GM21723 (cell line): ENCODE results near the gene FOXC1.

Experiments
- ATAC-seq: cut with Tn5 transposase; IDR thresholded peaks from one replicate; pipeline ENCODE4 v1.9.1; 2021; ENCODE audit warnings: mild to moderate bottlenecking, moderate library complexity; ENCODE audit not compliant: unreplicated experiment

FOXC1 gene

DNA sequence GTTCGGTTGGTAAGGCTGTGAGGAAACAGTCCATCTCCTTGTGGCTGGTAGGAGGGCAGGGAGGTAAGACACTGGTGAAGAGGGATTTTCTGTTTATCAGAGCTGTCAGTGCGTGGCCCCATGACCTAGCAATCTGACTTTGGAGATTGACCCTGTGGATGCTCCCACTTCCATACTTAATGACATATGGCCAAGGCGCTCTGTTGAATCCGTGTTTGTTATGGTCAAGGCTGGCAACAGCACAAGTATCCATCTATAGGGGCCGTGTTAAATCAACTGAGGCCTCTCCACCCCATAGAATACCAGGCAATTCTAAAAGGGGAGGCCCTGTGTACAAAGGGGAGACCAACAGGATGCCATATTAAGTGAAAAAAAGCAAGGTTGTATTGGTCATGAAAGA lies 25.6 kb upstream of the FOXC1 start:
- no peak for ATAC-seq

DNA sequence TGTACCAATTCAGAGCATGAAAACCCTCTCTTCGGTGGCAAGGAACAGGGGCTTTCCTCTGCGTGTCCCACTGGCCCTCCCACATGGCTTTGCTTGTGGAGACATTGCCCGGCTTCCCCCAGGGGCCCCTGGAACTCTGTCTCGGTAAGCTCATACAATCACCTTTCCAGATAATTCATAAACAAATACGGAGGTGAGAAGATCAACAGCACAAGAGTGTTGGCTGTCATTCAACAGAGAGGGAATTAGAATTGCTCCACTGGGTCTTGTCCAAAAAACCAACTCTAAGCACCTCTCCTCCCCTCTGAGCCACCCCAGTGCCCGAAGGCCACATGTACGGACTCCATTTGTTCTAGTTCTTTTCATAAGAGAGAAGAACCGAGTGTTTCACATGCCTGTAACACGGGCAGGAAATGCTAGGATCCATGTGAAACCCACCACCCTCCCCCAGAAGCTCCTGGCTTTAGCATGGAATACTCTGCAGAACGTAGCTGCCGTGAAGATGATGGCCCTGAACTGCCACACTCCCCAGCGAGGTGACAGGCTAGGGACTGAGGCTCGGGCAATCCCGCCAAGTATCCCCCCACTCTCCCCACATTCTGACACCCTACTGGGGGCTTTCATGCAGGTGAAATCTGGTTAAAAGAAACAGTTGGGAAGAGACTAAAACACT lies 24.6 kb upstream of the FOXC1 start:
- no peak for ATAC-seq

DNA sequence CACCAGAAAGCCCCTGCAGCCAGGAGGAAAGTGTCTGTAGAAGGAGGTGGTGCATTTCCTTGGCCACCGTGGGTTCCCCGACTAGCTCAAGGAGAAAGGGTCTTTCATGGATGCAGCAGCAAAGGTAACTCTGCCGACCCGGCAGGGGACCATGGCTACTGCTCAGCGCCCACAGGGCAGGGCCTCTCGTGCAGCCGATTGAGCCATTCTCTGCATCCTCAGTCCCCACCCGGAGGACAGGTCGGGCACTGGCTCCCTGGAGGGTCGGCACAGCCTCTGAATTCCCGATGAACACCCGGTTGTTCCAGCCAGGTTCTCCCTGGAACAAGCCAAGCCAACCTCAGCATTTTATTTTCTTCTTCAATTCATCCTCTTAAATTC lies 24.1 kb upstream of the FOXC1 start:
- ATAC-seq: no peak

DNA sequence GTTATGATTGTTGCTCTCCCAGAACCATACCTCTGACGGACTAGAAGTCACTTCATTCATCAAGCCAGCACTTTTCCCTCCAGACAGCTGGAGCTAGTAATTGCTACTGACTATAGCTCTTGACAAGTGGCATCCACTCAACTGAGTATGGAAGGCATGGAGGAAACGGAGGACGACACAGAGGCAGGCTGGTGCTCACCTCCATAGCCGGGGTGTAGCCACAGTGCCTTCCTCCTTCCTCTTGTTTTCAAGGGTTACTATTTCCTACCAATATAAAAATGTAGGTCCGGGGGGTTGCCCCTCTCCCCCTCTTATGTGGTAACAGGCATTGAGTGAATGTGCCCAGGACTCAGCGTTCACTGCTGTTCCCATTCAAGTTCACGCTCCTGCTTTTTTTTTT lies 23.5 kb upstream of the FOXC1 start:
- ATAC-seq: no peak

DNA sequence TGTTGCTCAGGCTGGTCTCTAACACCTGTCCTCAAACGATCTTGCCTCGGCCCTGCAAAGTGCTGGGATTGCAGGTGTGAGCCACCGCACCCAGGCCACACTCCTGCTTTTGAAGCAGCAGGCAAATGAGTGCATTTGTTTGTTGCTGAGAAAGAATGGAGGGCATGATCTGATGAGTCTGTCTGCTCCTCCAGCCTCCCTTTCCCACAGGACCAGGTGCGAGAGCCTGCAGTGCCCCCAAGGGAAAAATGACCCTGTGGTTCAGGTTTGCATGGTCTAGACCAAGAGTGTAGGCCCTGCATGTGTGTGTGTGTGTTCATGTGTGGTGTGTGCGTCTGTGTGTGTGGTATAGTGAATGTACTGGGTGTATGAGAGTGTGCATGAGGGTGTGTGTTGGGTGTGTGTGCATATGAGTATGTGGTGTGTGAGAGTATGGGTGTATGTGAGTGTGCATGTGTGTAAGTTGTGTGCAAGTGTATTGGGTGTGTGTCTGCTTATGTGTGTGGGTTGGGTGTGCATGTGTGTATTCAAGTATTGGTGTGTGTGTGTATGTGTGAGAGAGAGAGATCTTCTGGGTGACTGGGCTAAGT lies 22.8 kb upstream of the FOXC1 start:
- no peak for ATAC-seq

DNA sequence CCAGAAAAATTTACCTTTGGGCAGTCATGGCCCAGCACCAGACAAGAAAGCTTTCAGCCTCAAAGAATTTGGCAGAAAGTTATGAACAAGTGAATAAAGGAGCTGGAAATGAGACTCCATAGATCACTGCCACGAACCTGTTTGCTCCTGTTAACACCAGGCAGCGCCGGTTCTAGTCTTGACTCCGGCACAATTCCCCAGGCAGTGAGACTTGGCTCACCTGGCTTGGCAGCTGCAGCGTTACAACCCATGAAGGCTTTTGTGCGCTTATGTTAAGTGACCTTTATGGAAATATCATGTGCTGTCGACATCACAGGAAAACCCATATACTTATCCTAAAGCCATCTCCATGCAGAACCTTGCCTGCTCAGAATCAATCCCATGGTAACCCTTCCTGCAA lies 22.2 kb upstream of the FOXC1 start:
- ATAC-seq: no peak

DNA sequence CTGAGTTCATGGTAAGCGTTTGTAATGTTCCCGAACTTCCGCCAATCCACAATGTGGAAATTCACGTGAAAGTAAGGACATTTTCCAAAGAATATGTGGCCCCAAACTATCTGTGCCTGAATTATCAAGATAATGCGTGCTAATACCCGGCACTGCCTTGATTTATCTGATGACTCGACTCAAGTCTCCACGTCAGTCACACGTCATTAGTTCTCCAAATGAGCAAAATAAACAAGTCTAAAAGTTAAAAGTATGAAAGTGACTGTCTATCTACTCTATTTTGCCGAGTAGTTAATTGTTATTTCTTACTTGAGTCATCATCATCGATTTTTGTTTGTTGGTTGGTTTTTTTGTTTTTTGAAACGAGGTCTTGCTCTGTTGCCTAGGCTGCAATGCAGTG lies 21.7 kb upstream of the FOXC1 start:
- ATAC-seq: no peak

DNA sequence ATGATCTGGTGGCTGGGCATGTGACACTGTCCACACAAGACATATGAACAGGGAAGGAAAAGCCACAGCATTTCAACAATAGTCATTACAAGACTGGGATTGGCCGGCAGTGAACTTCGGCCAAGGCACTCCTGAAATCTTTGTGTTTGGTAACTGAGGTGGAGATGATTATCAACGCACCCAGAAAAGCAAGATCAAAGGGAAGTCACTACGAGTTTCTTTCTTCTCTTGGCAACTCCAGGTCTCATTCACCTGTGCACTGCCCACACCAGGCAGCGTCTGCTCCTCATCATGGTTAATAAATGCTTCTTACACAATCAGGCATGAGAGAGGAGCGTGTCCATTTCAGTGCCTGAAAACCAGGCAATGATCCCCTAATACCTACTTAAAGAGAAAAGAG lies 20.5 kb upstream of the FOXC1 start:
- no peak for ATAC-seq

DNA sequence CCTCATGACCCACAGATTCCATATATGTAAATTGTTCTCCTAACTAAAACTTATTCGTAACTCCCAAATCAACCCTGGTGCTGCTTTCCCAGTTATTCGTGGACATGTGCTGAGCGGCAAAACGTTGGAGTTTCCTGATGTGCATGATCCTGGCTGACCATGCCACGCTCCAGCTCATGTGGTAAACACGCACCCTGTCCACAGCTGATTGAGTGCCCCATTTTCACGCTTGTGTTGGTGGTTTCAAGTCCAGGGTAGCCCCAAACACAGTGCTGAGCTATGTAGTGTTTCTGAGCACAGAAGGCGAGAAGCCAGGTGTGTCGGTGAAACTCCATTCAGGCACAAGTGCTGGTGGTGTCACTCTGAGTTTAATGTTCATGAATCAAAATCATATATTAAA lies 19.1 kb upstream of the FOXC1 start:
- ATAC-seq: no peak

DNA sequence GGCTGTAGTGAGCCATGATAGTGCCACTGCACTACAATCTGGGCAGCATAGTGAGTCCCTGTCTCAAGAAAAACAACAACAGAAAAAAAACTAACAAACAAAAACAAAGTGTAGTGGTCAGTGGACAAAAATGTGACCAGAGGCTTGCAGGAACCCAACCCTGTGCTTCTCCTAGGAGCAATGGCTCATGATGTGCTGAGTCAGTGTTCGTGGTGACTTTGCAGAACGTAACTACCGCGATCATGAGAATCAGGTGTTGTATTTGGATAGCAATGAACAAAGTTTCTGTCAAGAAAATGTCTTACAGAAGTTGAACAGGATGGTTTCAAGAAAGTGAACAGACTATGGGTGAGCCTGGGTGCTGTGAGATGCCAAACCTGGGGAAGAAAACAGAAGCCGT lies 18.5 kb upstream of the FOXC1 start:
- ATAC-seq: no peak

DNA sequence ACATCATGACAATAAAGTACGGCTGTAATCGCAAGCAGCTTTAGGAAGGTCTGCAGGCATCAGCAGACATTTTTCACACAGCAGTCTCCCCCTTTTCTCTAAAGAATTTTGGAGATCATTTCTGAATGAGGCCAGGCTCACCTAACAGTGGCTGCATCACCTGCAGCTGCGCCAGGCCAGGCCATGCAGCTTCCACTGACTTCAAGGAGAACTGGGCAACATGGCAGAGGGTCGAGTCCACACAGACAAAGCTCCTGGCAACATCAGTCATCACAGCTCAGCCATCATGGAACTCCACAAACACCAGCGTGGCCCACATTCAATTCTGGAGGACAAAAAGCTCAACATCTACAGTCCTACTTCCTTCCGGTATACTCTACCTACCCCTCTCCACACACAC lies 17.8 kb upstream of the FOXC1 start:
- ATAC-seq: no peak

DNA sequence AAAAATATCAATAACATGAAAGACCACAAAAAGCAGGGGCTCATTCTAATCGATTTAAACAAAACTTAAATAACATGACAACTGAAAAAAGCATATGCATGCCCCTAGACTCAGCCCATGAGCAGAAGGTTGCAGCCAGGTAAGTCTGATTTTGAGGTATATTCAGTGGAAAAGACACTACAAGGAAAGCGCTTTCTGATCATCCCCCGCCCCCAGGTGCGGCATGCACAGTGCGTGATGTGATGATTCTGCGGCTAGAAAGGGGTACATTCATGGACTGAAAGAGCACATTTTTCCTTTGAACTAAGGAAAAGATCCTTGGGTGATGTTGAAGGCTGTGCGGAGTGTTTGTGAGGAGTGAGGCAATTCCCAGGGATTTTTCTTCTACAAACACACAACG lies 16.9 kb upstream of the FOXC1 start:
- ATAC-seq: no peak

DNA sequence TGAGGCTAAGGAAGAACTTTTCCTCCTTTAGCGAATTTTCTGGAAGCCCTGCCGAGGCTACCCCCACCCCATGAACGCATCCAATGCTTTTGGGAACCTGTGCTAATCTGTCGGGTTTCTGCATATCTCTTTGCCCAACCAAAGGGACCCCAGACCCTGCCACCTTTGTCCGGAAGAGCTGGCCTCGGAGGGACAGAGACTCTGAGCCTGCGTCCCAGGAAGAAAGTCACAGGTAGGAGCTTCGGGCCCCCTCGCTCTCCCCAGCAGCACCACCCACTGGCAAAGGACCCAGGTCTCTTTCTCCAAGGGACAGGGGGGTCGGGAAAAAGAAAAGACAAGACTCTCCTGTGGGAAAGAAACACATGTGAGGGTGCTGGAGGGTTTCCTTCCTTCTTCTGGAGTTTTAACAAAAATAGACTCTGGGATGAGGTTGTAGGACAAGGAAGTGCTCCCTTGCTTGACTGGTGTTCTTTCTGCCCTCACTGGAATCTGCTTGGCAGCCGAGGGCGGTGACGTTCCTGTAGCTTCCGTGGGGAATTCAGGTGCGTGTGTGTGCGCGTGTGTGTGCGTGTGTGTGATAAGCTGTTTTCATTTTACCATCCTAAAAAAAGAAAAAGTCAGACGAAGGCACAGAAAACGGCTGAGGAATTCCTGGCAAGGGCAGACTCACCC lies 16.3 kb upstream of the FOXC1 start:
- no peak for ATAC-seq

DNA sequence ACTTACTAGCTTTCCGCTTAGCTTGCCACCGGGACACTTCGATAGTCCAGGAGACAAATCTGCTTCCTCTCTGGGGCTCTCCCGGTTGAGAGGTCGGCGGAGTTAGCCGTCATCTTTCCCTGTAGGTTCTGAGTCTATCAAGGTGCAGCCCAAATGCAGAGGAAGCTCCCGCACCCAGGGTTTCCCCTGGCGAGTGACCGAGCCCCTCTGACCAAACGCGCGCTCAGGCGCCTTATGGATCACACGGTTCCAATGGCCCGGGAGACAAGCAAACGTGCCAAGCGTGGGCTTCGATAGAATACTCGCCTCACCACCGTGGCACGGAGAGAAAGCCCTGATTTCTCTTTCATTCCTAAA lies 15.8 kb upstream of the FOXC1 start:
- no peak for ATAC-seq

DNA sequence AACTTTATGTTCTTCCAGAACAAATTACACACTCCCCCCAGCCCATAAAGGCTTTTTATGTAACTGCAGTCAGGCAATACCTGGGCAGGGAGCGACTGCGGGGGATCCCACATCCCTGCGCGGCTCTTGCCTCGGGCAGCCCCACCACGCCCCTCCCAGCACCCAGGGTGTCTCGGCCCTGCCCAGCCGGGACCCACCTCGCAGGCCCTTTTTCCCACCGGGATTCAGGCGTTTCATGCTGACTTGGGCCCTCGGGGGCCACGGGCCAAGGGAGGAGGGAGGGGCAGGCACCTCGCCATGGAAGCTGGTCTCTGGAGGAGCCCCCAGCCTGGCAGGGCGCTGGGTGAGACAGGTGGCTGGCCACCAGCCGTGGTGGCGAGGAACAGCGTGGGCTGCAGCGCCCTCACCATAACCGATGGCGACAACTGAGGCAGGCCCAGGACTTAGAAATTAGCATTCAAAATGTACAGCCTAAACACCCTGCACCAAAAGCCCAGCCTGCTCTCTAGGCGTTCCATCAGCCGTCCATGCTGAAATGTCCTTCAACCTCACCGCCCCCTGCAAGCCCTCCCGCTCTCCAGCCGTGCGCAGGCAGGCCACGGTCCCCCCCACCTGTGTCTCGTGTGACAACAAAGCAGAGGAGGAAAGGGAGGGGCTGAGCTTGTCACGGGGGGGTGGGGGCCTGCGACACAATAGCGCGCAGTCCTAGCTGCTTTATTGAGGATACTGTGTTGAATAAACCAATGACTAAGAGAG lies 15.1 kb upstream of the FOXC1 start:
- no peak for ATAC-seq

DNA sequence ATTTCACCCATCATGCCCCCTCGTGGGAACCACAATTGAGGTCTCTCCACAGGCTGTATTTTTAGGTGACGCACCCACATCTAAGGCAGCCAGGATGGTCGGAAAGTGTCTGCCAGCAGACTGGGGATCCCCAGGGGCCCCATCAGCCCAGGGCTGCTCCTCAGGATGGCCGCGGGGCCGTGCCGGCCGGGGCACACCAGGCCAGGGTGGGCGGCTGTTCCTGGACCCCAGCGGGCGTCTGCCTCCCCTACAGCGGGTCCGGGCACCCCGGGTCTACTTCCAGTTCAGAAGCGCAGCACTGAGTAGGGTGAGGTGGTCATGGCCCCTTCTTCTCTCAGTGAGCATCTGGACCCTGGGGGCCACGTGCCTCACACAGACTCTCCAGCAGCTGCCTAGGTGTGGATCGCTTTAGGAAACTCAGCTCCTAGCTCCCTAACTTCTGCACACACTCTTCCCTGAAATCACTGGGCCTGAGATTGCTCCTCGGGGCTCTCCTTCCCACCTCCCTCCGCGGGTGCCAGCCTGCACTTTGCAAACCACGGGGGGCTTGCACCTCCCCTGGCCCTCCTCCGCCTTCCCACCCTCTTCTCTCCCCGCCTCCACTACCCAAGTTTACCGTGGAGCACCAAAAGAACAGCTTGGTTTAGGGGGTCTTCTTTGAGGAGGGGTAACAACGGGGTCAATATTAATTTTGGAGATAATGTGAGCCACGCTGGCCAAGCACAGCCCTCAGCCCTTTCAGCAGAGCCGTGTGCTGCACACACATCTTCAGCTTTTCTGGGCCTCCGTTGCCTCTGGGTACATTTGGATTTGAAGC lies 14.2 kb upstream of the FOXC1 start:
- ATAC-seq: no peak

DNA sequence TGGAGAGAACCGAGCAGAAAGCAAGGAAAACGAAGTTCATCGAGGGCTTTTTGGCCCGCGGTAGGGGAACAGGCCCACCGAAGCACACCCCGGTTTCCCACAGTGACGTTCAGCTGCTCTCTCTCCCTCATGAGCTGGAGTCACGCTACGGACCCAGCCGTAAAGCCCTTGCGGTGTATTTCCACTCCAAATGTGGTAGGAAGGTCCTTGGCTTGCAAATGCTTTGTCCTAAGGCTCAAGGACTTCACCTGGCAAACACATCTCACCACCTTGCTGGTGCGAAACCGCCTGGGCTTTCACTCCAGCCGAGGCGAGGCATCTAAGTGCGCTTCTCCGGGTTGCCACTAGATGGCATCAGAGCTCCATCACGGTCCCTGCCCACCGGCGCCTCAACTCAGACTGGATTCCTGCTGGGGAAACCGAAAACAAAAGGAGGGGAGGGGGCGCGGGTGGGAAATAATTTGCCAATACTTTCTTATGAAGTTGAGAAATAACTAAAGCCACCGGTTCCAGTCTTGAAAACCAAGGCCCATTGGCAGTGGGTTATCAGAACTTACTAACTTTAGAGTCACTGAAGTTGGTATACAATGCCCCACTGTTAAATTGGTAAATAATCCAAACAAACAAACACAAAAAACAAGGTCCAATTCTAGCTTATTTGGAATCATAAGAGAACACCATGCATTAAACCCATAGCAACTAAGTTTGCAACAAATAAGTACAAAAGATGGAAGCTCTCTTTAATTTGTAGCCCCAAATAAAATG lies 13.4 kb upstream of the FOXC1 start:
- ATAC-seq: peak; percentile 56

DNA sequence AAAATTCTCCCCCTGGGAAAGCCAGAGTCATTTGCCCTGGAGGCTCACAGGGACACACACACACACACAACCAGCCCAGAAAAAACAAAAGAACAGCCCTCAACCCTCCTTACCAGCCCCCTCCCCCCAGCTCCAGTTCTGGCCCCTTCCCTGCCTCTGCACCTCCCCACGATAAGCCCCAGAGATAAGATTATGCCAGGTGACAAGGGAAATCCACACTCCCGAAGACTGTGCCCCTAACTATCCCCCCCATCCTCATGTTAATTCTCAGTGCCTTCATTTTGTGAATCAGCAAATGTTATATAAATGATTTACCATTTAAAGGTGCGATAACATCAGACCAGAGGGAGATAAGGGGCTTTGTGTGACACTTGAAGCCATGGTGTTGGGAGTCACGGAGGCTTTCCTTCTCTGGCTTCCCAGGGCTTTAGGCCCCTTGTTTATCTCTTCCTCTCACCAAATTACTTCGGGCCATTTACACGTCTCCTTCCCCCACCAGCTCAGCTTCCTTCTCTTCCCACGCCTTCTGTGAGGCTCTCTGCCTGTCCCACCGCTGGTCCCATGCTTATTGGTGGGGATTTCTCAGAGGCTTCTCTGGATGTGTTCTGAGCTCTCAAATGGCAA lies 12.5 kb upstream of the FOXC1 start:
- ATAC-seq: no peak

DNA sequence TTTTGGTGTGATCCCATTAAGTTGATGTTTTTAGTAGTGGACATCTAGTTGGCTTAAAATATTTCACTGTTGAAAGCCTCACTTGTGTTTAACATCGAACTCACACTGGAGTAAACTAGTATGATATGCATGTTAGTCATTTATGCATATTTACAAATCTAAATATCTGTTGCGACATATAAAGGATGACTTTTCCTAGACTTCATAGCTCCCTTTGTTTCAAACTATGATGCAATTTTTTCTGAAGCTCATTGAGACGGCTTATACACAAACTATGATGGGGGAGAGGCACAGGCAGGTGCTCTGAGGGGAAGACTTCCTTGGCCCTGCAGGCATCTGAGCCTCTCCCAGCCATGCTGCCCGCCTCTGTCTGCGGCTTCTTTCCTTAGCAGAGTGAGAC lies 11.8 kb upstream of the FOXC1 start:
- ATAC-seq: no peak

DNA sequence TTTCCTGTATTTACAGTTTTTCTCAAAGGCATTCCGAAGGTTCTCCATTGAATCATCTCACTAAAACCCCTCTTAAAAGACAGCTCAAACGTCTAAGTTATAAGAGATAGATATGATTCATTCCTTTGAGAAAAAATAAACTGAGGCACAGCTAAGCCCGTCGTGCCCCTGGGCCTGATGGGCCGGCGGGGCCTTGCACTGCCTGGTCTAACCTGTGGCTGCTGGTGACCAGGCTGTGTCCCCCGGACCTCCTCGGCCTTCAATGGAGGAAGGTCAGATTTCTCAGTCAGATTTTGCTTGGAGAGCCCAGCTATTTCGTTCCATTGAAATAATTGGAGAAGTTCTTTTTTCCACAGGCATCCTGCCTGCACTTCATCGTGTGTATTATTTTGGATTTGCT lies 11.3 kb upstream of the FOXC1 start:
- ATAC-seq: no peak
